Keratinocyte (primary cell): ENCODE measurements around the gene SNPH. TPM values are rescaled to one million over a fixed set of nuclear protein-coding genes. Genes with fewer than 3 reads are reported as not detected.

Source experiments
- DNase-seq: peaks from one replicate; pipeline ENCODE4 v3.0.0-alpha.2; 2011; ENCODE audit warnings: low read depth, missing footprints, low spot score
- FAIRE-seq: peaks from 2 replicates; lab custom pipeline; 2011; peaks lifted over from hg19 to GRCh38; lab: Jason Lieb, UNC
- H2AFZ ChIP-seq: 2 replicates; pipeline ENCODE4 v1.6.0; 2012; ENCODE audit warnings: low read length, control low read depth, inconsistent platforms; ENCODE audit not compliant: control insufficient read depth
- H3K27ac ChIP-seq: 2 replicates; pipeline ENCODE4 v1.5.1; 2011; ENCODE audit warnings: low read length; ENCODE audit not compliant: control insufficient read depth, insufficient read depth
- H3K27me3 ChIP-seq: 3 replicates; pipeline ENCODE4 v1.6.0; 2011; ENCODE audit warnings: low read length; ENCODE audit not compliant: control insufficient read depth, insufficient read depth; ENCODE audit errors: extremely low read depth
- H3K36me3 ChIP-seq, 2 experiments: 2 replicates in 1 of 2; 3 replicates in 1 of 2; pipeline ENCODE4 v1.5.1; 2011; ENCODE audit warnings: low read length in 2 of 2, mild to moderate bottlenecking in 1 of 2; ENCODE audit not compliant: control insufficient read depth in 2 of 2, insufficient read depth in 2 of 2; ENCODE audit errors: extremely low read depth in 1 of 2
- H3K4me1 ChIP-seq: 3 replicates; pipeline ENCODE4 v1.5.1; 2011; ENCODE audit warnings: low read length; ENCODE audit not compliant: control insufficient read depth, insufficient read depth; ENCODE audit errors: extremely low read depth
- H3K4me2 ChIP-seq: 3 replicates; pipeline ENCODE4 v1.6.0; 2011; ENCODE audit warnings: low read depth, low read length; ENCODE audit not compliant: control insufficient read depth, insufficient read depth; ENCODE audit errors: extremely low read depth
- H3K4me3 ChIP-seq, 3 experiments: fragments of 200-600 bp in 1 of 3; sonication (generic) in 1 of 3; 2 replicates in 2 of 3; 3 replicates in 1 of 3; pipeline ENCODE4 v1.5.1; 2011 to 2016; ENCODE audit warnings: low read length in 3 of 3, mild to moderate bottlenecking in 3 of 3, control low read depth in 2 of 3, inconsistent platforms in 1 of 3, low read depth in 1 of 3, mixed read lengths in 1 of 3, mixed run types in 1 of 3, moderate library complexity in 1 of 3; ENCODE audit not compliant: control insufficient read depth in 2 of 3, insufficient read depth in 2 of 3; ENCODE audit errors: extremely low read depth in 1 of 3
- H3K79me2 ChIP-seq: 2 replicates; pipeline ENCODE4 v1.6.0; 2012; ENCODE audit warnings: low read length; ENCODE audit not compliant: control insufficient read depth, insufficient read depth
- H3K9ac ChIP-seq: 3 replicates; pipeline ENCODE4 v1.6.0; 2011; ENCODE audit warnings: low read length; ENCODE audit not compliant: control insufficient read depth, insufficient read depth; ENCODE audit errors: extremely low read depth
- H3K9me1 ChIP-seq: 3 replicates; pipeline ENCODE4 v1.6.0; 2011; ENCODE audit warnings: low read length; ENCODE audit not compliant: control insufficient read depth, insufficient read depth; ENCODE audit errors: extremely low read depth
- H3K9me3 ChIP-seq: 2 replicates; pipeline ENCODE4 v1.5.1; 2012; ENCODE audit warnings: low read depth, low read length; ENCODE audit not compliant: control insufficient read depth
- H4K20me1 ChIP-seq: 3 replicates; pipeline ENCODE4 v1.6.0; 2011; ENCODE audit warnings: low read length; ENCODE audit not compliant: control insufficient read depth, insufficient read depth; ENCODE audit errors: extremely low read depth
- EZH2 ChIP-seq: IDR thresholded peaks from one replicate; pipeline ENCODE4 v1.6.1; 2012; ENCODE audit warnings: inconsistent platforms, mild to moderate bottlenecking, low read length, moderate library complexity
- dilution Hi-C: fragments of 300-500 bp; cut with MboI; formaldehyde crosslinking; loops from one replicate; pipeline ENCODE4 v1.7.0; 2020; ENCODE audit warnings: low sequenced_read_pairs; ENCODE audit not compliant: extremely low pct_ligation_motif_present
- polyA plus RNA-seq, 5 experiments: library from polyadenylated mRNA; depleted of rRNA in 3 of 5; stranded (reverse) in 3 of 5; stranded (forward) in 1 of 5; unstranded in 1 of 5; fragments of >200 nt; gene quantifications; 1 replicate in 1 of 5; 2 replicates in 3 of 5; 3 replicates in 1 of 5; pipeline versions ENCODE4 v1.2.1 to v1.2.3, GENCODE V29; 2011 to 2012; ENCODE audit warnings: missing spikeins in 2 of 5, low read depth in 1 of 5, low replicate concordance in 1 of 5
- TF ChIP-seq, protein P1 (sequence below), 3 experiments: IDR thresholded peaks in 1 of 3; conservative IDR thresholded peaks in 1 of 3; optimal IDR thresholded peaks in 1 of 3; 2 replicates in 2 of 3; 3 replicates in 1 of 3; pipeline versions ENCODE3 to v1.5.1; 2011; ENCODE audit warnings: low read length in 3 of 3, mild to moderate bottlenecking in 3 of 3, moderate library complexity in 2 of 3, control low read depth in 1 of 3, inconsistent platforms in 1 of 3; ENCODE audit not compliant: insufficient read depth in 2 of 3; ENCODE audit errors: extremely low read depth in 1 of 3

The SNPH gene
- polyA plus RNA-seq, 1 donor (not counting 4 experiments of a cell fraction or from before 2014, with no cell fraction given) = 1.3 TPM

DNA sequence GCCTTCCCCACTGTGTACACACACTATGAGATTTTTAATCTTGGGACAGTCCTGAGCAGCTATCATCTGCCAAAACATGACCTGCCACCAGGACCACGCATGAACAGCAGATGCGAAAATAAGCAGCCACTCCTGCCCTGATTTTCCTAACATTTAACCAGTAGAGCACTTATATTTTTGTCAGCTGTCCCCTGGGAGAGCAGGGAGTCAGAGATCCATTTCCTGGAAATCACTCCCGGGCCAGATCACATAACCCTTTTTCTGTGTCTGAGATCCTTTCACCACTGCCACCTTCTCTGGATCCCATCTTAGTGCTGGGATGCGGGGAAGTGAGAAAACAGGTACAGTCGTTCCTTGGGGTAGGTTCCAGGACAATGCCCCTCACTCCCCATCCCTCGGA, 57.2 kb downstream of the SNPH start:
- FAIRE-seq = peak; percentile 23
- Histone ChIP-seq H3K4me3 (no peak overlapping the region), H3K79me2 (peaks cover 30% of the 10 kb centered on the region), H4K20me1 (no peaks in the 10 kb centered on the region), H3K36me3 (peaks cover 0 to 1% of the 10 kb centered on the region in 2 experiments), H3K4me2 (peak overlapping the region; percentile 47), H2AFZ (peak overlapping the region; percentile 84), H3K27ac (peak overlapping the region; percentile 89), H3K4me1 (peaks cover 43% of the 10 kb centered on the region), H3K27me3 (no peaks in the 10 kb centered on the region), H3K9me1 (peaks cover 2% of the 10 kb centered on the region), H3K9ac (peak overlapping the region; percentile 67), H3K9me3 (no peaks in the 10 kb centered on the region)
- DNase-seq = no peak
- no peak for TF ChIP-seq EZH2
- TF ChIP-seq, protein P1, sequence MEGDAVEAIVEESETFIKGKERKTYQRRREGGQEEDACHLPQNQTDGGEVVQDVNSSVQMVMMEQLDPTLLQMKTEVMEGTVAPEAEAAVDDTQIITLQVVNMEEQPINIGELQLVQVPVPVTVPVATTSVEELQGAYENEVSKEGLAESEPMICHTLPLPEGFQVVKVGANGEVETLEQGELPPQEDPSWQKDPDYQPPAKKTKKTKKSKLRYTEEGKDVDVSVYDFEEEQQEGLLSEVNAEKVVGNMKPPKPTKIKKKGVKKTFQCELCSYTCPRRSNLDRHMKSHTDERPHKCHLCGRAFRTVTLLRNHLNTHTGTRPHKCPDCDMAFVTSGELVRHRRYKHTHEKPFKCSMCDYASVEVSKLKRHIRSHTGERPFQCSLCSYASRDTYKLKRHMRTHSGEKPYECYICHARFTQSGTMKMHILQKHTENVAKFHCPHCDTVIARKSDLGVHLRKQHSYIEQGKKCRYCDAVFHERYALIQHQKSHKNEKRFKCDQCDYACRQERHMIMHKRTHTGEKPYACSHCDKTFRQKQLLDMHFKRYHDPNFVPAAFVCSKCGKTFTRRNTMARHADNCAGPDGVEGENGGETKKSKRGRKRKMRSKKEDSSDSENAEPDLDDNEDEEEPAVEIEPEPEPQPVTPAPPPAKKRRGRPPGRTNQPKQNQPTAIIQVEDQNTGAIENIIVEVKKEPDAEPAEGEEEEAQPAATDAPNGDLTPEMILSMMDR (optimal IDR thresholded peaks at IDR 0.05 in 1 of 3, IDR thresholded peaks at IDR 0.05 in 1 of 3, conservative IDR thresholded peaks at IDR 0.05 in 1 of 3; ENCODE audit: extremely low read depth in 1 of 3, insufficient read depth in 2 of 3, low read length in 3 of 3) = no peak
- dilution Hi-C loops = no loop called here

DNA sequence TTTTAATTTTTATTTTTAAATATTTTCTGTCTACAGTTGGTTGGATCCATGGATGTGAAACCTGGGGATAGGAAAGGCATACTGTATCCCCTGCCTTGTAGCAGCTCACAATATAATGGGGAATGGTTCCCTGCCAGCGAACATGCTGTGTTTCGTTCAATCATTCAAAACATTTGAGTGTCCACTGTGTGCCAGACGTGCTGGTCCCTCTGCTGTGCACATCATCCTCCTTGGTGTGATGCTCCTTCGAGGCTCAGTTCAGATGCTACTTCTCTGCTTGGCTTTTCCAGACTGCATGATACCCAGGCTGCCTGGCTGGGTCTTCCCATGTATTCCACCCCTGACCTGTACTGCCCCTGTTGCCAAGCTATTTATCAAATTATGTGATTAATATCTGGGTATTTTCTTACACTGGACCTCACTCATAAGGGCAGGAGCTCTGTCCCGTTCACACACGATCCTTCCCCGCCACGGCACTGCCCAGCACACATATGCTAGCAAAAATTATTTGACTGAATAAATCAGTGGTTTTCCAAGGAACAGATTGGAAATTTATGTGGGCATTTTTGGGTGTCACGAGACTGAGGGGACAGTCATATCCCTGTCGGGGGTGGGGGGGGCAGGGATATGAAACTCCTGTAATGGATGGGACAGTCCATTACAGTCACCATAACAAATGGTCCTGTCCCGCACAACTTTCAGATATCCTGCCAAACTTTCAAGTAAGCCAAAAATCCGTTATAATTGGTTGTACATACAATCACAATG, 57.9 kb downstream of the SNPH start:
- FAIRE-seq (no peak), DNase-seq (no peak)
- Histone ChIP-seq H3K27me3 (no peaks in the 10 kb centered on the region), H4K20me1 (no peaks in the 10 kb centered on the region), H3K9me1 (peaks cover 2% of the 10 kb centered on the region), H3K9ac (no peak overlapping the region), H3K4me2 (peak overlapping the region; percentile 96), H3K36me3 (peaks cover 0 to 1% of the 10 kb centered on the region in 2 experiments), H2AFZ (no peak overlapping the region), H3K27ac (peak overlapping the region; percentile 99), H3K9me3 (no peaks in the 10 kb centered on the region), H3K79me2 (peaks cover 37% of the 10 kb centered on the region), H3K4me3 (peak overlapping the region in 1 of 3 experiments; percentile 92), H3K4me1 (peaks cover 51% of the 10 kb centered on the region)
- dilution Hi-C loops = no loop called here
- TF ChIP-seq, protein P1 (optimal IDR thresholded peaks at IDR 0.05 in 1 of 3, IDR thresholded peaks at IDR 0.05 in 1 of 3, conservative IDR thresholded peaks at IDR 0.05 in 1 of 3; ENCODE audit: extremely low read depth in 1 of 3, insufficient read depth in 2 of 3, low read length in 3 of 3) = no peak
- no peak for TF ChIP-seq EZH2
